HuH-7.5 (cell line): ENCODE data around the gene GPA33.

Source experiments
- DNase-seq: peaks from one replicate; pipeline ENCODE4 v3.0.0; 2011; ENCODE audit warnings: low spot score

Gene GPA33

DNA sequence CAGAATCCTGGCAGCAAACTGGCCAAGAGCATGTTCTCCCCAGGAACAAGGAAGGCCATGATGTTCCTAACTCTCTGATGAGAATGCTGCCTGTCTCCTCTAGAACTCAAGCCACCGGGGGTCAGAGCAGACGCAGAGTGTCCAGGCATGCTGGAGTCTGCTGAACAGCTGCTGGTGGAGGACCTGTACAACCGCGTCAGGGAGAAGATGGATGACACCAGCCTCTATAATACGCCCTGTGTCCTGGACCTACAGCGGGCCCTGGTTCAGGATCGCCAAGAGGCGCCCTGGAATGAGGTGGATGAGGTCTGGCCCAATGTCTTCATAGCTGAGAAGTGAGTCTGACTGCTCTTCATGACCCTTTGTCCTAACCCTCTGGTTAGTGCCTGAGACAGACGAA is 27.0 kb upstream of the GPA33 start:
- DNase-seq = no peak

DNA sequence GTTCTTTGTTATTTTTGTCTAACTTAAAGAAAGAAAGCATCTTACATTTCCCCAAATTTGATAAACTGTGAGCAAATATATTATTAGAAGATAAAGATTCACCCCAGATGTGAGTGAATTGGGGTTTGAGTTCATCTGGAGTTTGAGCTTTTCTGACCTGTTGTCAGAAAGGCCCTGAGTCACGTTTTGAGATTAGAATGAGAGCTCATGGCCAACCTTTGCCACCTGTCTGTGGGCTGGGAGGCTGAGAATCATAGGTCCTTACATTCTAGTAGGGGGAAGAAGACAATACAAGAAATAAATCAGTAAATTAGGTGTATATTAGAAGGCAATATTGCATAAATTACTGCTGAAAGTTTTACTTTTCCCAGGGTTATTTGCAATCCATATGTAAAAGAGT is 26.0 kb upstream of the GPA33 start:
- no peak for DNase-seq

DNA sequence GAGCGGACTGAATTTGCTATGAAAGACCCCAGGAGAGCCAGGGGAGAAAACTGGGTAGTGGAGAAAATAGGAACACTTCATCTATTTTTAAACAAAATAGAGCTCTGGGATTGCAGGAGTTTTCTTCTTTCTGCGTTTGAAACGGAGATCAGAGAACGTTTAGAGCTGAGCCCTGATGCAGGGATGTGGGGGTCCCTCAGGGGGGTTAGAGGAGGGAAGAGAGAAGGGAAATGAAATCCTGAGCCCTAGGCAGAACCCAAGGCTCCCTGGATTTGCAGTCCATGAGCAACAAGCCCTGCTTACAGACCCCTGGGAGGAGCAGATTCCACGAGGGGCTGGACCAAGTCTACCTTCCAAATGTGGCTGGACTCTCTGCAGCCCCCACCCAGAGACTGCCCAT is 25.5 kb upstream of the GPA33 start:
- no peak for DNase-seq

DNA sequence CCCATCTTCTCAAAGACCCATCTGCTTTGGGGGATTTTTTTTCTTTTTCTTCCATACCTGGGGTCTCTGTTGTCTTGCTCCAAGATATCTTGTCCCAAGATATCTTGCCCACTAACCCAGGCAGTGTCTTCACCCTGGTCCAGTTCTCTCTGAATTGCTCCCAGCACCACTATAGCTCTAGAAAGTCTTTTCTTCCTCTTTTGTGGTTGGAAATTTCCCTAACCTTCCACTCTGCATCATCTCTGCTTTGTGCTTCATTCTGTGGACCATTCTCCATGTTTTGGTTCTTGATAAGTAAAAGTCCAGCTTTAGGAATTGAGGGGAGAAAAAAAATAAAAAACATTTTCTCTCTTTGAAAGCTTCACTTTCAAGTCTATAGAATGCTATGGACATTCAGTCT is 24.5 kb upstream of the GPA33 start:
- DNase-seq = no peak

DNA sequence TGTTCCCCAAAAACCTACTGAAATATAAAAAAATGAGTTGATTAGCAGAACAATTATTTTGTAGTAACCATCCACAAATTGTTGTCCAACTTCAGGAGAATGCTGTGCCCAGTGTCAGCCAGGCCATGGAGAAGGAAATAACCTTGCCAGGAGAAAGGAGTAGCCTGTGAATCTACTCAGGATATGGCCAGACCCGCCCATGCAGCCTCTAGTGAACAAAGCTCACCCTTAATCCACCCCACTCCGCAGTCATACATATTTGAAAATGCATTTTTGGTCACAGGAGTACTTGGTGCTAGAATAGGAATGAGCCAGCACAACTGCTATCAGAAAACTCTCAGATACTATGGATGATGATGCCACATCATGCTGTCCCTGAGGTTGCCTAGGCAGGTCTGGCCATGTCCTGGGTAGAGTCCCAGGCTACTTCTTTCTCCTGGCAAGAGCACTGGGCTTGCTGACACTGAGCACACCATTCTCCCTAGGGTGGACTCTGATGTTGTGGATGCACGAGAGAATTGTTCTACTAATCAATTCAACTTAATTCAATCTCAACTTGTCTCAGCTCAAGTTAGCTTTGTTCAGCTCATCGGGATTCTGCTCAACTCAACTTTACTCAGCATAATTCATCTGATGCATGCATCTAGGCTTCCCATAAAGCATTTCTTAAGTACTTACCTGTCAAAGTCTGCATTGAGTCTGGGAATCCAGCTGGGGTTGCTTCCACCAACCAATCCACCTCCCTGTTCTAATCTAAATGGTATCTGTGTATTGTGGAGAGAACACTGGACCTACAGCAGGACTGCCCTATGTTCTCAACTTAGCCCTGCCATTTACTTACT is 21.9 kb upstream of the GPA33 start:
- DNase-seq = no peak

DNA sequence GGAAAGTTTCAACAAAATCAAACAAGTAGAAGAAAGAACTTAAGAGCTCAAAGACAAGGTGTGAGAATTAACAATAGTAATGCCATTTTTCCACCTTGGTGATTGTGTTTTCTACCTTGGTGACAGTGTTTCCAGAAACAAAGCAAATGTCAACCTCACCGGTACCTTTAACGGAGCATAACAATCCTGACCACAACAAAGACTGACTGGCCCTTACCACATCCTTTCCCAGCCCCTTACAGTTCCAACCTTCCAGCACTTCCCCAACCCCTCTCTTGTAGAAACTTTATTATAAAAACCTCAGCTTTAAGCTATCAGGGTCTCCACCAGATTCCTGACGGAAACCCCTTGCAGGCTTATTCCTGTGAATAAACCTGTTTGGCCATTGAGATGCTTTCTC is 20.4 kb upstream of the GPA33 start:
- no peak for DNase-seq

DNA sequence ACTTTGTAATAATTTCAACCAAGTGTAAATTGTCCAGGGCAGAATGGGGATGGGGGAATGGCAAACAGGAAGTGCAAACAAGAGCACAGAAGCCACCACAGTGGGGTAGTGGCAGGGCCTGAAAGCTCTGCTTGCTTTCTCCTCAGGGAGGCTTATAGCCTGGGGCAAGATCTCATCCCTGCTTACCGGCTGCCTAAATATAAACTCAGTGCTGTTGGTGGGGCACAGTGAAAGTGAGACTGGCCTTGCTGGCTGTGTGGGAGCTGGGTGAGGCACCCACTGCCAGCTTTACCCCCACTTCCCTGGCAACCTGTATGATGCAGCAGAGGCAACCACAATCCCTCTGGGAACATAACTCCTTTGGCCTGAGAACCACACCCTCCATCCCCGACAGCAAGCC is 18.9 kb upstream of the GPA33 start:
- no peak for DNase-seq

DNA sequence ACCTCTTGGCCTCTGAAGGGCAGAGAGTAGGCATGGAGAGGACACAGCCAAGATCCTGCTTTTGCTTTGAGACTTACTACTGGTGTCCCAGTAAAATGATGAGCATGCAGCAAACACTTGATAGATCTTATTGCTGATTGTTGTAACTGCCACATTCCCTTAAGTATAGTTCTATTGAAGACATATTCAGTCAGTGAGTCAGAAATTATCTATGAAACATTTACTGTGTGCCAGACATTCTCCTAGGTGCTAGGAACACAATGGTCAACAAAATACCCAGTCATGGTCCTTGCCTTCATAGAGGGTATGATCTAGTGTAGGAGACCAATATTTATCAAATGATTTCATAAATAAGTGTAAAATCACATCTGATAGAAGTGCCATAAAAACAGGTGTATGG is 17.3 kb upstream of the GPA33 start:
- DNase-seq = no peak

DNA sequence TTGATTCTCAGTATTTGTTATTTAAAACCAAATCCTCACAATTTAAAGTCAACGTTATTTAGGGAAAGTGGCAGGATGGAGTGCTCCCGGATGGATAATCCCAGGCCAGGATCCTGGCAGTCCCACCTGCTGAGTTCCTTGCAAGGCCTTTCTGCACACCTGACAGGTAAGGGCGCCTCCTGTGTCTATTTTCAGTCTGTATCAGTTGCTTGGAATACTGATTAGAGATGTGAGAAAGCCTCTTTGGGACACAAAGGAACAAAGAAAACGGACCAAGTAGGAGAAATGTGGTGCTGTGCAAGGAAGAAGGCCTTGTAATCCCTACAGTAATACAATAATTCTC is 15.9 kb upstream of the GPA33 start:
- DNase-seq = no peak

DNA sequence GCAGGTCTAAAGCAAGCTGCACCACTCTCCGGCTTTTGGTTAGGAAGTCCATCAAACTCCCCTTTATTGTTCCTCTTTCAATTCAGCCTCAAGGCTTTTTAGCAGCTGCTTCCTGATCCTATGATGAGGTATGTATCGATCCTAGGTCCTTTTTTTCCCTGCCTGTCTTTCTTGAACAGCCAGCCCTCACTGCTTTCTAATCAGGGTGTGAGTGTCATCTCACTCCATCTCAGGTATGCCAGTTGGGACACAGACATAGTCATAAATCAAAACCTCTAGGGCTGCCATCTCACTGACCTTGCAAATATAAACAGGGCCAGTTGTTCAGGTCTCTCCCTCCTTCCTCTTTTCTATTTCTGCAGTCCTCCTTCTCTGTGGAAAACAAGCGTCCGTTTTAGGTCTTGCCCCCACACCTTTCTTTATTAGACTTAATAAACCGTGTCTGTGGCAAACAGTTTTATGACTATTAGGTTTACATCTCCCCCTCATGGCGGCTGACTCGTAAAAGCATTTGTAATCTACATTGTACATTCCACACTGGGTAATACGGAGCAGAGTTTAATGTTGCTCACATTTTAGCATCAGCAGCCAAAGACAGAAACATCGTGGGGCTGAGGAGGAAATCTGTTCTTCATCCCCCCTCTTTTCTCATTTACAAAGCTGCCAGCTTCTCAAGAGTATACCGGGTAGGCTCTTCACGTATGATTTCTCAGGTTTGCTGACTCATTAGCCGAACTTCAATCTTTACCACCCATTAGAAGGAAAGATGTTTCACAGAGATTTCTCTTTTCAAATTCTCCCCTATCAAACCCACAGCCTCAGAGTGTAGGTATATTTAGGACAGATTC is 15.3 kb upstream of the GPA33 start:
- DNase-seq = no peak

DNA sequence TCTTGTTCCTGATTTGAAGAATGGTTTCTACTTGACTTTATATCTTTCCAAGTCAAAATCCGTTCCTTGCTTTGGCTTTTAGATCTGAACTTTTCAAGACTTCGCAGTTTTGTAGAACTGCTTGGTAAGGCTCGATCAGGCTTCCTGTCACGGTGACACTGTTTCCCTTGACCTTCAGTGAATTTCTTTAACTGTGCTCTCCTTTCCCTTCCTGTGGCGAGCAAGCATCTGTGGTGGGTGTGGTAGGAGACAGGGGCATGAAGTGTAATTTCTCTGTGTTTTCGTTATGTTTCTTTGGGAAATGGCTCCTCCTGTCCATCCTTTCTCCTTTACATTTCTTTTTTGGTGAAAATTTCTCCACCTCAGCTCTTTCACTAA is 14.1 kb upstream of the GPA33 start:
- no peak for DNase-seq

DNA sequence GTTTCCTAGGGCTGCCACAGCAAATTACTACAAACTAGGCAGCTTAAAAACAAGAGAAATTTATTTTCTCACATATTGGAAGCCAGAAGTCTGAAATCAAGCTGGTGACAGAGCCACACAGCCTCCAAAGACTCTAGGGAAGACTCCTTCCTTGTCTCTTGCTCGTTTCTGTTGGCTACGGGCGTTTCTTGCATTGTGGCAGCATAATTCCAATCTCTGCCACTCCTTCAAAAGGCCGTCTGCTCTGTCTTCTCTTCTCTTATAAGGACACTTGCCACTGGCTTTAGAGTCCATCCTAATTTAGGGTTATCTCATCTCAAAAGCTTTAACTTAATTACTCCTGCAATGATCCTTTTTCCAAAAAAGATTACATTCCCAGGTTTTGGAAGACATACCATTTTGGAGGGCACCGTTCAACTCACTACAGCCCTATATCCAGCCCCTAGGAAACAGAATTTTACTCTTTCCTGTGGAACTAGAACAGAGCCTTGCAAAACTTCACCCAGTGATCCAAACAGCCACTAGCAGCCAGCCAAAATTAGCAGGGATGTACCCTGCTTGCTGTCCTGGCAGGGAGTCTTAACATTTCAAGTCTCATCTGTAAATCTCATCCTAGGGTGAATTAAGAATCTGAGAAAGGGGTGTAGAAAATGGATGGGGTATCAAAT is 12.9 kb upstream of the GPA33 start:
- no peak for DNase-seq

DNA sequence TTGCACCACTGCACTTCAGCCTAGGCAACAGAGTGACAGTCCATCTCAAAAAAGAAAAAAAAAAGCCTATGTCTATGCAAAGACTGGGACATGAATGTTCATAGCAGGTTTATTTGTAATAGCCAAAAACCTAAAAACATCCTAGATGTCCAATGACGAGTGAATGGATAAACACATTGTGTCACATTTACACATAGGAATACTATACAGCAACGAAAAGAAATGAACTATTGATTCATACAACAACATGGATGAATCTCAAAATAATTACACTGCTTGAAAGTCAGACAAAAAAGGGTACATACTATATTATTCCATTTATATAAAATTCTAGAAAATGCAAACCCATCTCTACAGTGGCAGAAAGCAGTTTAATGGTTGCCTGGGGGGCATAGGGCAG is 11.6 kb upstream of the GPA33 start:
- DNase-seq = no peak

DNA sequence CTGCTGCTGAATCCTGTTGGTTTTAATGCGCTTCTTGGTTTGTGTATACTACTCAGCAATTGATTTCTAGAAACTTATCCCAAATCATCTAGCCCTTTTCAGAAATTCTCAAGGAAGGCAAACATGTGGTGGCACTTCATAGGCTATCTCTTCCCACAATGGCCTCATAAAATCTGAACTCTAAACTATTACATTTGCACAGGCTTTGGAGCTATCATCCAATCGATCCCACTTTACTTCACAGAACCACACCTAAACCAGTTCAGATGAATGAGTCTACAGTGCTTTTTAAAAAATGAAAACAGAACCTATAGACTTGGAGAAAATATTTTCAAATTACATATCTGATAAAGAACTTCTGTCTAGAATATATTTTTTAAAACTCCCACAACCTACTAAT is 10.6 kb upstream of the GPA33 start:
- DNase-seq = no peak

DNA sequence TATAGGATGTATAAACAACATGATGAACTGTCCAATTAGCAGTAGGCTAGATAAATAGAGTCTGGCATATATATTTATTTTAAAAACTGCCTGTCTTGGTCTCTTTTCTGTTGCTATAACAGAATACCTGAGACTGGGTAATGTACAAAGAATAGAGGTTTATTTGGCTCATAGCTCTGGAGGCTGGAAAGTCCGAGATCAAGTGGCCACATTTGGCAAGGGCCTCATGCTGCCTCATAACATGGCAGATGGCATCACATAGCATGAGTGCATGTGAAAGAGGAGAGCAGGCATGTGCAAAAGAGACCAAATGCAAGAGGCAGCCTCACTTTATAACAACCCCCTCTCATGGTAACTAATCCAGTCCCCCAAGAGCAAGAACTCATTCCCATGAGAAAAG is 9.7 kb upstream of the GPA33 start:
- DNase-seq = no peak

DNA sequence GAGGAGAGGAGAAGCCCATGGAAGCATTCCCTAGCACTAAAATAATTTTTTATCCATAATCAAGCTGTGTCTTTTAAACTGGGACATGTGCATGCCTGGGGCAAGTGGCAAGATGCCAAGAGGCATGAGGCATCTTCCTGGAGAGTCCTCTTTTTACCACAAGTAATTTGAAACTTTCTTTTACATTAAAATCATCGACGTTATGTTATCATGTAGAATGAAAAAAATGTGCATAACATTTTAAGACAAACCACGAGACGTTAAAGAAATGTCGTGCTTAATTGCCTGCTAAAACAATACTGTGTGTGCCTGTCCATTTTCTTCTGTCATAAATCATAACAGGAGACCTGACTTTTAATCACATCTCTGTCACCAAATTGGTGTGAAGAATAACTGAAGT is 5.2 kb upstream of the GPA33 start:
- DNase-seq = no peak

DNA sequence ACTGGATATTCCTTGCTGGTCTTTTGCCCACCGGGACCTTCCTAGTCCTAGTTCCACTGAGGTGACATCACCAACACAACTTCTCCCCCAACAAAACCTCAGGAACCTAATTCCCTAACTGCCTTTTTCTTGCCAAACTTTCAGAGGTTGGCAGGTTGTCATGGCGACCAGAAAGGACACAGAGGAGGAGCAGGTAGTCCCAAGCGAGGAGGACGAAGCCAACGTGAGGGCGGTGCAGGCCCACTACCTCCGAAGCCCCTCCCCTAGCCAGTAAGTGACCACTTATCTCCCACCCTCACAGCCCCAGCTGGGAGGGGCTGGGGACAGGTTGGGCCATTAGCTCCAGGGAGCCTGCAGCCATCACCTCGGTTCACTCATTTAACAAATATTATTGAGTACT is 4.5 kb upstream of the GPA33 start:
- no peak for DNase-seq

DNA sequence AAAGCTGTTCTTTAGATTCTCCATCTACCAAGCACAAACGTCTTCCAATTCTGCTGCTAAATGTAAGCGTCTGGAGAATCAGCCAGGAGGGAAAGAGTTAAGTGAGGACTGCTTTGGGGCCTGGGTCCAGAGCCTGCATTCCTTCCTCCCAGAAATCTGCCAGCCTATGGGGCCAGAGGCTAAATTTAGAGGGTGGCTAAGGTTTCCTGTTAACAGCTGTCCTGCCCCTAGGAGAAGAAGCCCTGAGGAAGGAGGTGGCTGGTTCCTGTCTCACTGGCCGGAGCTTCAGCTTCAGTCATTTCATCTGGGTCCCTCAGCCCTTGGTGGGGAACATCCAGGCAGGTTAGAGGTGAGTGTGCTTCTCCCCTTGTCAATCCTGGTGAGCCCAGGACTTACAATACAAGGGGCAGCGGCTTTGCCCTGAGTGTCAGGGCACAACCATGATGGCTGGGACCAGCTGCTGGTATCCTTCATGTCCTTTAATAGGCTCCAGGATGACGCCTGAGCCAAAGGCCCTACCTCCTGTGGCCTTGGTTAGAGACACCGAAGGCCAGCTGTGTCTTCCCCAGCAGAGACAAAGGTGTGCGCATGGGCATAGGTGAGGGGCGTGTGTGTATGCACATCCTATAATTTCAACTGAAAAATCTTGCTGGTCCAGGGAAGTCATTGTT is 3.8 kb upstream of the GPA33 start, which contains the start of gene STYXL2:
STYXL2 (plus strand) TSS at position 230 of the 671 bp plus-strand sequence. CDS start 775 bp downstream, outside the sequence.
- DNase-seq = no peak

DNA sequence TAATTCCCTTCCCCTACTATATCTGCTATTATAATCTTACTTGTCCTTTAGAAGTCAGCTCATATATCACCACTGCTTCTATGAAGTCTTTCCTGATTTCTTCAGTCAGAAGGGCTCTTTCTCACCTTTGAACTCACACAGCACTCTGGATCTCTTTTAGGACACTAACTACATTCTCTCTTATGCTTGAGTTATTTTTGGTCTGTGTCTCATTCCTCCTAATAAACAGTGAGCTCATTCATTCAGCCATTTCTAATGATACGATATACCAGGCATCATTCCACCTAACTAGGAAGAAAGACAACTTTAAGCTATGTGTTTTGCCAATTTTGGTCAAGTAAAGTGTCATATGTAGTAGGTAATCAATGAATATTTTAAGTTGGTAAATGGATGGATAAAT is 2.5 kb upstream of the GPA33 start:
- DNase-seq = no peak

DNA sequence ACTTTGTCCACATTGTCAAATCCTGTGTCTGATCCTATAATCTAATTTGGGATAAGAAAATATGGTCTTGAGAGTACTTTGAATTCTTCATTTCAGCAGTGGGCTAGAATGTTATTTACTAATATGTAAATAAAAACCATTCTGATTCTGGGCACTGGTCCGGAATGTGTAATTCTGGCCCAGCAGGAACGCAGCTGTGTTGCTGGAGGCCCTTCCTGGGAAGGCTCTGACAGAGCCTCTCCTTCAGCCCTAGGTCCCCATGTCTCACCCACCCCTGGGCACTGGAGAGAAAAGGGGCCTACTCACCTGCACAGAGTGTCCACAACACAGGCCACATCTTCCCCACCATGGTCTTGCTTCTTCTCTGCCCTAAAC is 251 bp downstream of the GPA33 start:
- DNase-seq = no peak

DNA sequence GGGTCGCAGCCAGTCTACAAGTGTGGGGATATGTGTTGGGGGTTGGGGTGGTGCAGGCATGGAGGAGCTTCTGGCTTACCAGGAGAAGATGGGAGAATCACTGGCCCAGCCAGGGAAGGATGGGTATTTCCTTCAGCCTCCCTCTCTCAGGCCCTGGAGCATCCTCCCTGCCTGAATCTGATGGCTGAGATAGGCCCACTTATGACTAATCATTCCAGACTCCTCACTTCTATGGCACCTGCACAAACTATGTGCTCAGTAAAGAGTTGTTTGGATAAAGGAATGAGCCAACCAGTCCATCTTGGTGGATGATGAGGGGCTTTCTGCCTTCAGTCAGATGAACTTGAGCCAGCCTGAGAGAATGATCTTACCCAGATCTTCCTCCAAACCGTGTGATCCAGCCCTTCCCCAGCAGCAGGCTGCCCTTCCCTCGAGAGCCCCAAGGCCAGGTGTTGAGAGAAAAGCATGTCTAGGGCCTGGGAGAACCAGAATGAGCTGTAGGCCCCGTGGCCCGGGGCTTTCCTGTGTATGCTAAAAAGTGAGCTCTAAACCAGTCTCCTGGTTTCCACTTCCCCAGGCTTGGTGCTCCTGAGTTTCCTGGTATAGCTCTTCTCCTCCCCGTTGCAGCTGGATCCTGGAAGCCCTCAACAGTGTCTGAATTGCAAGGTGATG is 1.3 kb downstream of the GPA33 start:
- DNase-seq = no peak

DNA sequence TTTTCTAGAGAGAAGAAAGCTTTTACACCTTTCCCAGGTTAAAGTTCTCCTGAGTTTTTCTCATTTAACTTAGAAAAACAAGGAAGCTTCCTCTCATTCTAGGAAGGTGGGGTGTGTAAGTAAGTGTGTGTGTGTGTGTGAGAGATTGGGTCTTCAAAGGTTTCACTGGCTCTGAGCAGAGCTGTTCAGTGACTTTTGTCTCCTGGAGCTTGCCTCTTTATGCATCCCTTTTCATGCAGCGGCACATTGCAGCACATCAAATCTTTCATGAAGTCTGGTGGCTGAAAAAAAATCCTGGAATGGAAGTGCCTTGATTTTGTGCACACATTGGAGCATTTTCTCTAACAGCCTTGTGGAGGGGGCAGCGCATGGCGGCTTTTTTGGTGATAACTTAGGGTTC is 3.4 kb downstream of the GPA33 start:
- DNase-seq = no peak
